ENCODE measurements around the gene ACTL7A. TPM values are rescaled to one million over a fixed set of nuclear protein-coding genes. Genes with fewer than 3 reads are reported as not detected.
"Not testable (repeated sequence)": the region's sequence is repeated elsewhere in the genome, so short reads cannot be mapped to it uniquely, and the experiment has no call there.

The ACTL7A gene
- total RNA-seq, 1 donor: not detected

DNA sequence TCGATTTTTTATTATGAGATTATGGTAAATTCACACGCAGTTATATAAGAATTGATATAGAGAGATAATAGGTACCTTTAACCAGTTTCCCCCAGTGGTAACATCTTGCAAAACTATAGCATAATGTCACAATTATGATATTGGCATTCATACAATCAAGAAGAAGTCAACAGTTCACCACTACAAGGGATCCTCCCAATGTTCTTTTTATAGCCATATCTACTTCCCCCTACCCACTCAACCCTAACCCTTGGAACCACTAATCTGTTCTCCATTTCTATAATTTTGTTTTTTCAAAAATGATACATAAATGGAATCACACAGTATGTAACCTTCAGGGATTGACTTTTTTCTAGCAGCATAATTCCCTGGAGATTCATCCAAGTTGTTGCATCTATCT lies 16.1 kb upstream of the ACTL7A start:
- TF ChIP-seq, protein P1, sequence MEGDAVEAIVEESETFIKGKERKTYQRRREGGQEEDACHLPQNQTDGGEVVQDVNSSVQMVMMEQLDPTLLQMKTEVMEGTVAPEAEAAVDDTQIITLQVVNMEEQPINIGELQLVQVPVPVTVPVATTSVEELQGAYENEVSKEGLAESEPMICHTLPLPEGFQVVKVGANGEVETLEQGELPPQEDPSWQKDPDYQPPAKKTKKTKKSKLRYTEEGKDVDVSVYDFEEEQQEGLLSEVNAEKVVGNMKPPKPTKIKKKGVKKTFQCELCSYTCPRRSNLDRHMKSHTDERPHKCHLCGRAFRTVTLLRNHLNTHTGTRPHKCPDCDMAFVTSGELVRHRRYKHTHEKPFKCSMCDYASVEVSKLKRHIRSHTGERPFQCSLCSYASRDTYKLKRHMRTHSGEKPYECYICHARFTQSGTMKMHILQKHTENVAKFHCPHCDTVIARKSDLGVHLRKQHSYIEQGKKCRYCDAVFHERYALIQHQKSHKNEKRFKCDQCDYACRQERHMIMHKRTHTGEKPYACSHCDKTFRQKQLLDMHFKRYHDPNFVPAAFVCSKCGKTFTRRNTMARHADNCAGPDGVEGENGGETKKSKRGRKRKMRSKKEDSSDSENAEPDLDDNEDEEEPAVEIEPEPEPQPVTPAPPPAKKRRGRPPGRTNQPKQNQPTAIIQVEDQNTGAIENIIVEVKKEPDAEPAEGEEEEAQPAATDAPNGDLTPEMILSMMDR (IDR thresholded peaks at IDR 0.05; ENCODE audit: extremely low read depth, low read depth, low read length): no peak
- no peaks in the 10 kb centered on the region for H3K4me1 ChIP-seq (ENCODE audit: insufficient read depth, low read length)
- no peaks in the 10 kb centered on the region for H3K79me2 ChIP-seq (ENCODE audit: insufficient read depth, low read length)
- no peak overlapping the region for H3K4me2 ChIP-seq (ENCODE audit: insufficient read depth, low read length)
- H4K20me1 ChIP-seq (ENCODE audit: insufficient read depth, low read length): no peaks in the 10 kb centered on the region
- H2AFZ ChIP-seq (ENCODE audit: low read length): no peak overlapping the region
- no peak overlapping the region for H3K27ac ChIP-seq (ENCODE audit: low read depth, low read length)
- no peak overlapping the region for H3K4me3 ChIP-seq (ENCODE audit: insufficient read depth, low read length)
- no peaks in the 10 kb centered on the region for H3K9me3 ChIP-seq (ENCODE audit: low read depth, low read length)
- no peak for DNase-seq (ENCODE audit: insufficient read length, low spot score, missing footprints)
- H3K36me3 ChIP-seq (ENCODE audit: insufficient read depth, low read length): no peaks in the 10 kb centered on the region
- peaks cover 13% of the 10 kb centered on the region for H3K27me3 ChIP-seq (ENCODE audit: insufficient read depth, low read length)

DNA sequence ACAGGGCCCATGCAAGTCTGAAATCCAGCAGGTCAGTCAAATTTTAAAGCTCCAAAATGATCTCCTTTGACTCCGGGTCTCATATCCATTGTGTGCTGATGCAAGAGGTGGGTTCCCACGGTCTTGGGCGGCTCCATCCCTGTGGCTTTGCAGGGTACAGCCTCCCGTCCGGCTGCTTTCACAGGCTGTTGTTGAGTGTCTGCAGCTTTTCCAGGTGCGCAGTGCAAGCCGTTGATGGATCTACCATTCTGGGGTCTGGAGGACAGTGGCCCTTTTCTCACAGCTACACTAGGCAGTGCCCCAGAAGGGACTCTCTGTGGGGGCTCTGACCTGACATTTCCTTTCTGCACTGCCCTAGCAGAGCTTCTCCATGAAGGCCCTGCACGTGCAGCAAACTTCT lies 13.8 kb upstream of the ACTL7A start:
- peaks cover 15% of the 10 kb centered on the region for H3K27me3 ChIP-seq (ENCODE audit: insufficient read depth, low read length)
- H4K20me1 ChIP-seq (ENCODE audit: insufficient read depth, low read length); DNase-seq (ENCODE audit: insufficient read length, low spot score, missing footprints); H3K4me3 ChIP-seq (ENCODE audit: insufficient read depth, low read length); H3K27ac ChIP-seq (ENCODE audit: low read depth, low read length); H3K9me3 ChIP-seq (ENCODE audit: low read depth, low read length); H3K4me1 ChIP-seq (ENCODE audit: insufficient read depth, low read length); H3K4me2 ChIP-seq (ENCODE audit: insufficient read depth, low read length); H2AFZ ChIP-seq (ENCODE audit: low read length); H3K79me2 ChIP-seq (ENCODE audit: insufficient read depth, low read length); H3K36me3 ChIP-seq (ENCODE audit: insufficient read depth, low read length): not testable (repeated sequence)

DNA sequence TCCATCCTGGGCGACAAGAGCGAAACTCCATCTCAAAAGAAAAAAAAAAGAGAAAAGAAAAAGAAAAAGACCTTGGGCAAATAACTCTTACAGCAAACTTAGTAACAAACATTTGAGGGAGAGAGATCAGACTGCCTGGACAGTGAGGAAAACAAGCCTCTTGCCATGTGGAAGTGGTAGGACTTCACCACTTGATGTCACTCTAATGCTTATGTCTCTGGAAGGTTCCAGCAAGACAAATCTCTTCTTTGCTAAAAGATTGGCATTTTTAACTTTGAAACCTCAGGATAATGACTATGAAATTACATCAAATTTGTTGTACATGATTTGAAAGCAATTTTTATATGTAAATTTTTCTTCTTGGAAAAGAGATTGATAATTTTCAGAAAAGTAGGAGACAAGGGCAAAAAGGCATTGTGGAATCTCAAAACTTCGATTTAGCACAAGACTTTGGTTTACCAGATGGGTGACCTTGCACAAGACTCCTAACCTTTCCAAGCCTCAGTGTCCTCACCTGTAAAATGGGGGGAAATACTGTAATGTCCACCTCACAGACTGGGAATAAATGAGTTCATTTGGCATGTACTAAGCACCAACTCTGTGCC lies 11.7 kb upstream of the ACTL7A start:
- Histone ChIP-seq H2AFZ (ENCODE audit: low read length) (no peak overlapping the region), H3K36me3 (ENCODE audit: insufficient read depth, low read length) (no peaks in the 10 kb centered on the region), H3K79me2 (ENCODE audit: insufficient read depth, low read length) (no peaks in the 10 kb centered on the region), H3K4me3 (ENCODE audit: insufficient read depth, low read length) (no peak overlapping the region), H4K20me1 (ENCODE audit: insufficient read depth, low read length) (no peaks in the 10 kb centered on the region), H3K4me2 (ENCODE audit: insufficient read depth, low read length) (no peak overlapping the region), H3K9me3 (ENCODE audit: low read depth, low read length) (no peaks in the 10 kb centered on the region), H3K4me1 (ENCODE audit: insufficient read depth, low read length) (no peaks in the 10 kb centered on the region), H3K27me3 (ENCODE audit: insufficient read depth, low read length) (peaks cover 14% of the 10 kb centered on the region), H3K27ac (ENCODE audit: low read depth, low read length) (no peak overlapping the region)
- peak; percentile 83 for DNase-seq (ENCODE audit: insufficient read length, low spot score, missing footprints)
- TF ChIP-seq, protein P1 (IDR thresholded peaks at IDR 0.05; ENCODE audit: extremely low read depth, low read depth, low read length): peak; percentile 44

DNA sequence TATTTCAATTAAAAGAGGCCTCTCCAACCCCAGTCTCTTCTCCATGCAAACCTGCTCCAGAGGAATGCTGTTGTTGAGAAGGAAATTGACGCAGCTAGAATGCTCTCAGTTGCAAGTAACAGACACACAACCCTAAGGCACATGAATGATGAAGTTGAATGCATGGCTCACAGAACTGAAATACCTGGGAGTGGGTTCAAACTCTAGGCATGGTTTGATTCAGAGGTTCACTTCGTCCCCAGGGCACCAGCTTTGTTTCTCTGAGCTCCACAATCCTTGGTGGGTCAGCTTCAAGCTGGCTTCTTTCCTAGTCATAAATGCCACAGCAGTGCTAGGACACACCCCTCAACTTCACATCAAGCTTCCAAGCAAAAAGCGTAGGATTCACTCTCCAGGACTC lies 10.9 kb upstream of the ACTL7A start:
- H4K20me1 ChIP-seq (ENCODE audit: insufficient read depth, low read length): no peaks in the 10 kb centered on the region
- TF ChIP-seq, protein P1 (IDR thresholded peaks at IDR 0.05; ENCODE audit: extremely low read depth, low read depth, low read length): no peak
- DNase-seq (ENCODE audit: insufficient read length, low spot score, missing footprints): no peak

More for the DNA sequence above, 10.9 kb upstream of the ACTL7A start:
- H3K36me3 ChIP-seq (ENCODE audit: insufficient read depth, low read length): no peaks in the 10 kb centered on the region
- no peaks in the 10 kb centered on the region for H3K9me3 ChIP-seq (ENCODE audit: low read depth, low read length)
- peaks cover 11% of the 10 kb centered on the region for H3K27me3 ChIP-seq (ENCODE audit: insufficient read depth, low read length)
- H3K79me2 ChIP-seq (ENCODE audit: insufficient read depth, low read length): no peaks in the 10 kb centered on the region
- H3K4me1 ChIP-seq (ENCODE audit: insufficient read depth, low read length): no peaks in the 10 kb centered on the region
- no peak overlapping the region for H3K27ac ChIP-seq (ENCODE audit: low read depth, low read length)
- no peak overlapping the region for H3K4me3 ChIP-seq (ENCODE audit: insufficient read depth, low read length)
- H2AFZ ChIP-seq (ENCODE audit: low read length): no peak overlapping the region
- H3K4me2 ChIP-seq (ENCODE audit: insufficient read depth, low read length): no peak overlapping the region
